K562 (cell line): ENCODE measurements around the gene FSTL3. TPM values are rescaled to one million over a fixed set of nuclear protein-coding genes. Genes with fewer than 3 reads are reported as not detected.
A peak's percentile ranks its signal among the peaks of the same experiment; 100 is the strongest.

Experiments
- ATAC-seq: fragments of 200-7000 bp; cut with Tn5 transposase; 3 replicates; pipeline ENCODE4 v1.9.1; 2020; ENCODE audit warnings: moderate library complexity
- BruUV-seq: library from RNA; stranded (reverse); fragments of 400-500 nt; replicated peaks from 2 replicates; lab custom pipeline; 2021; lab: Mats Ljungman, UMichigan
- CTCF ChIA-PET: fragments of 300-600 bp; formaldehyde crosslinking; extraction: SDS; loops from one replicate; lab custom pipeline; 2021; ENCODE audit warnings: low intra/inter-chr PET ratio; lab: Yijun Ruan, JAX
- POLR2A ChIA-PET: fragments of 300-600, 350-650 bp; sonication (Branson Sonifier 250); formaldehyde crosslinking; extraction: SDS; loops from one replicate; lab custom pipeline; 2021; ENCODE audit warnings: antibody characterized with exemption, inconsistent platforms; lab: Yijun Ruan, JAX
- DNase-seq, 4 experiments: peaks; one replicate each; pipeline versions ENCODE4 v3.0.0 to v3.0.0-alpha.2; 2011 to 2018; ENCODE audit warnings: low spot score in 3 of 4, mixed read lengths in 3 of 4; ENCODE audit errors: extremely low read depth in 1 of 4
- FAIRE-seq: peaks from 2 replicates; lab custom pipeline; 2011; peaks lifted over from hg19 to GRCh38; lab: Jason Lieb, UNC
- H2AFZ ChIP-seq: 2 replicates; pipeline ENCODE4 v1.6.0; 2011; ENCODE audit warnings: low read depth, low read length, control low read depth, inconsistent platforms
- H3K27ac ChIP-seq: fragments of 200-600 bp; 3 replicates; pipeline ENCODE4 v1.8.0; 2011; ENCODE audit warnings: low read depth, mild to moderate bottlenecking, control low read depth, inconsistent platforms, low read length, moderate library complexity, mixed read lengths; ENCODE audit errors: extremely low read depth
- H3K27me3 ChIP-seq, 2 experiments: fragments of 300-600 bp in 1 of 2; 2 replicates in 1 of 2; 3 replicates in 1 of 2; pipeline versions ENCODE4 v1.6.0 to v1.8.0; 2011; ENCODE audit warnings: inconsistent platforms in 2 of 2, low read length in 2 of 2, mild to moderate bottlenecking in 1 of 2, mixed read lengths in 1 of 2, moderate library complexity in 1 of 2; ENCODE audit not compliant: control insufficient read depth in 2 of 2, insufficient read depth in 2 of 2
- H3K36me3 ChIP-seq: fragments of 300-600 bp; 3 replicates; pipeline ENCODE4 v1.8.0; 2011; ENCODE audit warnings: mild to moderate bottlenecking, low read length, inconsistent platforms; ENCODE audit not compliant: control insufficient read depth, insufficient read depth
- H3K4me1 ChIP-seq, 2 experiments: fragments of 200-600 bp in 1 of 2; replicated peaks in 1 of 2; 2 replicates in 1 of 2; 3 replicates in 1 of 2; pipeline versions ENCODE4 v1.5.1 to v1.8.0; 2011; ENCODE audit warnings: inconsistent platforms in 2 of 2, low read length in 2 of 2, mild to moderate bottlenecking in 1 of 2, mixed read lengths in 1 of 2, moderate library complexity in 1 of 2; ENCODE audit not compliant: control insufficient read depth in 2 of 2, insufficient read depth in 2 of 2
- H3K4me2 ChIP-seq: 2 replicates; pipeline ENCODE4 v1.6.1; 2011; ENCODE audit warnings: low read length, control low read depth, inconsistent platforms, mixed read lengths; ENCODE audit not compliant: insufficient read depth
- H3K4me3 ChIP-seq: fragments of 200-600 bp; sonication (generic), shearing (Covaris generic); 2 replicates; pipeline ENCODE4 v1.5.1; 2016; ENCODE audit warnings: control low read depth, inconsistent platforms
- H3K79me2 ChIP-seq: fragments of 200-600 bp; 3 replicates; pipeline ENCODE4 v1.8.0; 2011; ENCODE audit warnings: low read length, inconsistent platforms; ENCODE audit not compliant: control insufficient read depth, insufficient read depth
- H3K9ac ChIP-seq, 2 experiments: 2 replicates each; pipeline versions ENCODE4 v1.6.0 to v1.6.1; 2011; ENCODE audit warnings: low read depth in 2 of 2, low read length in 2 of 2, control low read depth in 1 of 2, inconsistent platforms in 1 of 2, mild to moderate bottlenecking in 1 of 2, mixed read lengths in 1 of 2; ENCODE audit not compliant: insufficient read depth in 1 of 2
- H3K9me1 ChIP-seq: one replicate; pipeline ENCODE4 v1.6.0; 2011; ENCODE audit warnings: inconsistent platforms, mild to moderate bottlenecking, low read length, moderate library complexity; ENCODE audit not compliant: control insufficient read depth, insufficient read depth
- H3K9me3 ChIP-seq: replicated peaks from 2 replicates; pipeline ENCODE4 v1.5.1; 2011; ENCODE audit warnings: low read depth, low read length, inconsistent platforms; ENCODE audit not compliant: control insufficient read depth, insufficient read depth
- H4K20me1 ChIP-seq: replicated peaks from 2 replicates; pipeline ENCODE4 v1.6.1; 2011; ENCODE audit warnings: low read length, inconsistent platforms, mixed read lengths; ENCODE audit not compliant: control insufficient read depth, insufficient read depth
- CBFA2T3 ChIP-seq: fragments of 450-650 bp; IDR thresholded peaks from 2 replicates; pipeline ENCODE4 v1.6.1; 2017
- CCNT2 ChIP-seq: IDR thresholded peaks from 2 replicates; pipeline ENCODE4 v1.6.1; 2011; ENCODE audit warnings: borderline replicate concordance, low read depth, mild to moderate bottlenecking, moderate library complexity, mixed read lengths, low read length; ENCODE audit not compliant: insufficient read length; ENCODE audit errors: extremely low read depth
- HMGN3 ChIP-seq: IDR thresholded peaks from 2 replicates; pipeline ENCODE4 v1.6.1; 2011; ENCODE audit warnings: borderline replicate concordance, low read depth, mild to moderate bottlenecking, mixed read lengths, low read length; ENCODE audit not compliant: insufficient read length; ENCODE audit errors: extremely low read depth
- HNRNPL ChIP-seq: fragments of 200-400 bp; formaldehyde crosslinking; IDR thresholded peaks from 2 replicates; pipeline ENCODE4 v1.6.1; 2017; ENCODE audit warnings: low read depth, mild to moderate bottlenecking, low read length
- JUND ChIP-seq, 2 experiments: IDR thresholded peaks; 2 replicates in 1 of 2; 3 replicates in 1 of 2; pipeline ENCODE4 v1.6.1; 2011; ENCODE audit warnings: borderline replicate concordance in 2 of 2, low read depth in 2 of 2, low read length in 2 of 2, improper control_type of control experiment in 1 of 2, missing biosample characterization in 1 of 2, missing genetic modification characterization in 1 of 2, missing genetic modification reagents in 1 of 2
- NCOA4 ChIP-seq: fragments of 450-650 bp; IDR thresholded peaks from 2 replicates; pipeline ENCODE4 v1.6.1; 2018; ENCODE audit warnings: mild to moderate bottlenecking; ENCODE audit not compliant: partially characterized antibody
- RBFOX2 ChIP-seq: fragments of 200-400 bp; formaldehyde crosslinking; IDR thresholded peaks from 2 replicates; pipeline ENCODE4 v1.6.1; 2017; ENCODE audit warnings: low read depth, mild to moderate bottlenecking, low read length, moderate library complexity
- ZBTB1 ChIP-seq: sonication (generic); formaldehyde crosslinking; IDR thresholded peaks from 2 replicates; pipeline ENCODE4 v1.8.1; 2023; ENCODE audit warnings: missing genetic modification reagents, low read depth, mild to moderate bottlenecking, borderline replicate concordance
- ZNF140 ChIP-seq: fragments of 250-450 bp; sonication (Bioruptor Pico); IDR thresholded peaks from 2 replicates; pipeline ENCODE4 v1.8.0; 2021; ENCODE audit warnings: moderate library complexity, mild to moderate bottlenecking, inconsistent platforms
- ZNF24 ChIP-seq: fragments of 450-650 bp; IDR thresholded peaks from 2 replicates; pipeline ENCODE4 v1.6.1; 2016
- WGBS: fragments of 100-300 bp; shearing (Covaris generic); methylation state at CpG from one replicate; pipeline ENCODE4 v1.1.6; 2016; ENCODE audit warnings: low coverage, mixed read lengths; ENCODE audit not compliant: insufficient coverage; ENCODE audit errors: missing lambda C conversion rate; 5-methylcytosine and 5-hydroxymethylcytosine counted together
- in situ Hi-C: fragments of 300-500 bp; cut with MboI; formaldehyde crosslinking; loops from 4 replicates; pipeline ENCODE4 v1.15.0; 2018; ENCODE audit warnings: inconsistent platforms, mixed read lengths
- intact Hi-C: fragments of 100-400 bp; cut with micrococcal nuclease; formaldehyde crosslinking; loops from 2 replicates; pipeline ENCODE4 v1.14.2; 2022
- polyA plus RNA-seq, 8 experiments: library from polyadenylated mRNA; depleted of rRNA in 4 of 8; stranded (reverse) in 5 of 8; unstranded in 3 of 8; fragments of >200 nt; fragmentation: Nextera tagmentation in 2 of 8; fragmentation: Illumina TruSeq in 1 of 8; extraction: Ambion mirVana in 2 of 8; extraction: Trizol in 1 of 8; gene quantifications; 2 replicates each; pipeline versions ENCODE4 v1.2.1 to v1.2.3, GENCODE V29; 2011 to 2014; ENCODE audit warnings: inconsistent platforms in 1 of 8, missing spikeins in 1 of 8
- total RNA-seq, 7 experiments: library from RNA; depleted of rRNA in 6 of 7; stranded (reverse); fragments of >200 nt in 6 of 7; fragmentation: Illumina TruSeq in 2 of 7; extraction: Trizol in 2 of 7; gene quantifications; 2 replicates each; pipeline versions ENCODE4 v1.2.1 to v1.2.3, GENCODE V29; 2011 to 2021; ENCODE audit warnings: low replicate concordance in 1 of 7
- TF ChIP-seq, protein P1 (sequence below), 3 experiments: fragments of 200-800 bp in 1 of 3; sonication (Bioruptor generic) in 1 of 3; sonication (generic) in 1 of 3; formaldehyde crosslinking in 1 of 3; IDR thresholded peaks; 2 replicates each; pipeline versions ENCODE4 v1.6.1 to v1.8.0; 2016 to 2022; ENCODE audit warnings: mild to moderate bottlenecking in 2 of 3, missing compliant biosample characterization in 2 of 3, missing genetic modification characterization in 2 of 3, missing genetic modification reagents in 1 of 3
- TF ChIP-seq, protein P2 (sequence below): fragments of 200-800 bp; sonication (Bioruptor generic); IDR thresholded peaks from 2 replicates; pipeline ENCODE4 v1.6.1; 2017; ENCODE audit warnings: missing genetic modification characterization, missing compliant biosample characterization

Gene FSTL3
- total and polyA plus RNA-seq, 9 of the 15 experiments (the other 6 are each of a cell fraction or from before 2014, with no cell fraction given), result 0.35 to 6.8 (median 4.2) TPM; not detected in 1

DNA sequence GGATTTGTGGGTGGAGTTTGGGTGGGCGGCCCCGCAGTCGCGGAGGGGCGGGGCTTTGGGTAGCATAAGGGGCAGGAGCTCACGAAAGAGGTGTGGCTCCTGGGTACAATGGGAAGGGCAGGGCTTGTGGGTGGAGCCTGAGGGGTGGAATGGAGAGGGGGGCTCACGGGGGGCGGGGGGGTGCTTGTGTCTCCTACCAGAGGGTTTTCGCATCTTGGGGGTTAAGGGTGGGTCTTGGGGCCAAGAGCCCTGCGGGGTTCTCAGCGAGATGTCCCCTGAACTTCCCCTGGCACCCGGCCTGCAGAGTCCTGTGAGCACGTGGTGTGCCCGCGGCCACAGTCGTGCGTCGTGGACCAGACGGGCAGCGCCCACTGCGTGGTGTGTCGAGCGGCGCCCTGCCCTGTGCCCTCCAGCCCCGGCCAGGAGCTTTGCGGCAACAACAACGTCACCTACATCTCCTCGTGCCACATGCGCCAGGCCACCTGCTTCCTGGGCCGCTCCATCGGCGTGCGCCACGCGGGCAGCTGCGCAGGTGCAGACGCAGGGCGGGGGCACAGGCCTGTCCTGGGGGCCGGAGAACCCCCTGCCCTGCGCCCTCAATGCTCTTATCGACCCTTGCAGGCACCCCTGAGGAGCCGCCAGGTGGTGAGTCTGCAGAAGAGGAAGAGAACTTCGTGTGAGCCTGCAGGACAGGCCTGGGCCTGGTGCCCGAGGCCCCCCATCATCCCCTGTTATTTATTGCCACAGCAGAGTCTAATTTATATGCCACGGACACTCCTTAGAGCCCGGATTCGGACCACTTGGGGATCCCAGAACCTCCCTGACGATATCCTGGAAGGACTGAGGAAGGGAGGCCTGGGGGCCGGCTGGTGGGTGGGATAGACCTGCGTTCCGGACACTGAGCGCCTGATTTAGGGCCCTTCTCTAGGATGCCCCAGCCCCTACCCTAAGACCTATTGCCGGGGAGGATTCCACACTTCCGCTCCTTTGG lies 5.1 kb downstream of the FSTL3 start:
- POLR2A ChIA-PET, result interaction anchor here (0.5 to 1.3 kb wide), 7 partner anchors 11 to 96 kb away, joined by 3 to 8 read pairs (median 4); no protein-coding TSS in a partner anchor
- Histone ChIP-seq H3K4me1 (peaks cover 5 to 69% of the 10 kb centered on the region in 2 experiments; a peak in 4 of 5 replicates), H4K20me1 (no peaks in the 10 kb centered on the region), H3K4me2 (peak overlapping the region; percentile 80), H2AFZ (peak overlapping the region; percentile 92; the same call in 1 of the 2 replicates), H3K27me3 (no peaks in the 10 kb centered on the region; a peak in 1 of 5 replicates), H3K79me2 (peaks cover 8% of the 10 kb centered on the region), H3K9me3 (no peaks in the 10 kb centered on the region), H3K4me3 (peak overlapping the region; percentile 41), H3K9ac (peak overlapping the region in 1 of 2 experiments; percentile 65; a peak in 3 of 4 replicates), H3K36me3 (no peaks in the 10 kb centered on the region), H3K9me1 (peaks cover 10% of the 10 kb centered on the region), H3K27ac (peak overlapping the region; percentile 86; the same call in 2 of the 3 replicates)
- DNase-seq (peak in 3 of 4 experiments; percentile 93 to 95 (median 93)), ATAC-seq (peak; percentile 86), FAIRE-seq (peak; percentile 97)
- TF ChIP-seq ZNF140 (CRISPR knock-in tag) (no peak), HMGN3 (peak; percentile 35), JUND (IDR thresholded peaks at IDR 0.05; ENCODE audit: borderline replicate concordance, low read depth, low read length) (0 out of 2 replicates have a peak, but pooled peaks have one; percentile 0), JUND (tag; IDR thresholded peaks at IDR 0.05; ENCODE audit: borderline replicate concordance, low read depth, low read length) (no peak), CCNT2 (peak; percentile 38), RBFOX2 (peak; percentile 35; the same call in 1 of the 2 replicates), NCOA4 (no peak), HNRNPL (peak; percentile 78; the same call in 1 of the 2 replicates), CBFA2T3 (0 out of 2 replicates have a peak, but pooled peaks have one; percentile 8), ZNF24 (no peak), ZBTB1 (CRISPR knock-in tag) (no peak)
- TF ChIP-seq, protein P1, sequence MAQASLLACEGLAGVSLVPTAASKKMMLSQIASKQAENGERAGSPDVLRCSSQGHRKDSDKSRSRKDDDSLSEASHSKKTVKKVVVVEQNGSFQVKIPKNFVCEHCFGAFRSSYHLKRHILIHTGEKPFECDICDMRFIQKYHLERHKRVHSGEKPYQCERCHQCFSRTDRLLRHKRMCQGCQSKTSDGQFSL (CRISPR knock-in tag; IDR thresholded peaks at IDR 0.05), result no peak
- TF ChIP-seq, protein P1 (tag; IDR thresholded peaks at IDR 0.05), result 0 out of 4 replicates have a peak, but pooled peaks of 1 of the 2 experiments have one; percentile 22
- TF ChIP-seq, protein P2, sequence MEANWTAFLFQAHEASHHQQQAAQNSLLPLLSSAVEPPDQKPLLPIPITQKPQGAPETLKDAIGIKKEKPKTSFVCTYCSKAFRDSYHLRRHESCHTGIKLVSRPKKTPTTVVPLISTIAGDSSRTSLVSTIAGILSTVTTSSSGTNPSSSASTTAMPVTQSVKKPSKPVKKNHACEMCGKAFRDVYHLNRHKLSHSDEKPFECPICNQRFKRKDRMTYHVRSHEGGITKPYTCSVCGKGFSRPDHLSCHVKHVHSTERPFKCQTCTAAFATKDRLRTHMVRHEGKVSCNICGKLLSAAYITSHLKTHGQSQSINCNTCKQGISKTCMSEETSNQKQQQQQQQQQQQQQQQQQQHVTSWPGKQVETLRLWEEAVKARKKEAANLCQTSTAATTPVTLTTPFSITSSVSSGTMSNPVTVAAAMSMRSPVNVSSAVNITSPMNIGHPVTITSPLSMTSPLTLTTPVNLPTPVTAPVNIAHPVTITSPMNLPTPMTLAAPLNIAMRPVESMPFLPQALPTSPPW, result peak; percentile 52
- 70% methylated on average over 44 of the region's 54 CpGs for WGBS
- no TSS peak for BruUV-seq
- intact Hi-C loops (no loop called here), in situ Hi-C loops (no loop called here)
- CTCF ChIA-PET, result no interaction called here
